Natural killer cell (primary cell): ENCODE data around the gene FPR2. TPM values are rescaled to one million over a fixed set of nuclear protein-coding genes. Genes with fewer than 3 reads are reported as not detected.

Experiments used
- ATAC-seq, 3 donors: fragments of 150-1000 bp in 2 of 3; fragments of 200-7000 bp in 1 of 3; cut with Tn5 transposase; 1 replicate in 1 of 3; 2 replicates in 2 of 3; pipeline ENCODE4 v1.10.0; 2021; ENCODE audit warnings: mild to moderate bottlenecking in 2 of 3, moderate library complexity in 2 of 3
- DNase-seq, 2 donors: peaks; one replicate each; pipeline versions ENCODE4 v3.0.0 to v3.0.0-alpha.2; 2013 to 2021; ENCODE audit warnings: mixed read lengths in 1 of 2
- H3K27ac ChIP-seq: one replicate; pipeline ENCODE4 v1.5.1; 2013; ENCODE audit warnings: mild to moderate bottlenecking, low read length
- H3K27me3 ChIP-seq: one replicate; pipeline ENCODE4 v1.6.1; 2013; ENCODE audit warnings: low read length; ENCODE audit not compliant: control insufficient read depth, insufficient read depth
- H3K36me3 ChIP-seq: one replicate; pipeline ENCODE4 v1.6.1; 2013; ENCODE audit warnings: low read length; ENCODE audit not compliant: control insufficient read depth, insufficient read depth
- H3K4me1 ChIP-seq: one replicate; pipeline ENCODE4 v1.6.1; 2013; ENCODE audit warnings: low read length; ENCODE audit not compliant: control insufficient read depth, insufficient read depth
- H3K4me3 ChIP-seq: one replicate; pipeline ENCODE4 v1.5.1; 2013; ENCODE audit warnings: low read length
- H3K9me3 ChIP-seq: one replicate; pipeline ENCODE4 v1.6.1; 2013; ENCODE audit warnings: low read length; ENCODE audit not compliant: control insufficient read depth, insufficient read depth
- H3K27ac Mint-ChIP-seq, 2 donors: one replicate each; pipeline ENCODE4 v1.8.0; 2022; ENCODE audit warnings: mild to moderate bottlenecking in 2 of 2, mixed read lengths in 2 of 2, moderate library complexity in 1 of 2
- H3K27me3 Mint-ChIP-seq, 2 donors: one replicate each; pipeline ENCODE4 v1.8.0; 2022; ENCODE audit warnings: low read depth in 2 of 2, mixed read lengths in 2 of 2
- H3K36me3 Mint-ChIP-seq: one replicate; pipeline ENCODE4 v1.8.0; 2022; ENCODE audit warnings: mixed read lengths
- H3K4me1 Mint-ChIP-seq, 2 donors: one replicate each; pipeline ENCODE4 v1.8.0; 2022; ENCODE audit warnings: mixed read lengths in 2 of 2
- H3K4me3 Mint-ChIP-seq: one replicate; pipeline ENCODE4 v1.8.0; 2022; ENCODE audit warnings: mild to moderate bottlenecking, moderate library complexity, mixed read lengths
- H3K9me3 Mint-ChIP-seq, 2 donors: one replicate each; pipeline ENCODE4 v1.8.0; 2022; ENCODE audit warnings: mixed read lengths in 2 of 2
- WGBS: methylation state at CpG from one replicate; pipeline ENCODE4 v1.1.7; 2013; ENCODE audit warnings: missing lambda C conversion rate; ENCODE audit not compliant: insufficient coverage; 5-methylcytosine and 5-hydroxymethylcytosine counted together
- intact Hi-C: fragments of 100-400 bp; cut with micrococcal nuclease; formaldehyde crosslinking; loops from one replicate; pipeline ENCODE4 v1.14.2; 2022
- total RNA-seq, 4 donors: library from RNA; stranded (reverse); fragments of 120-200 nt in 1 of 4; gene quantifications; one replicate each; pipeline versions ENCODE4 v1.2.3 to v1.2.4, GENCODE V29; 2013 to 2022
- TF ChIP-seq, protein P1 (sequence below): fragments of 200-600 bp; IDR thresholded peaks from one replicate; pipeline ENCODE4 v1.8.0; 2022; ENCODE audit warnings: antibody characterized with exemption

Gene FPR2
- total RNA-seq, 3 donors from 2014 or later (not counting 1 experiment from before 2014, with no cell fraction given), result 0.28 to 2.1 (median 0.59) TPM

DNA sequence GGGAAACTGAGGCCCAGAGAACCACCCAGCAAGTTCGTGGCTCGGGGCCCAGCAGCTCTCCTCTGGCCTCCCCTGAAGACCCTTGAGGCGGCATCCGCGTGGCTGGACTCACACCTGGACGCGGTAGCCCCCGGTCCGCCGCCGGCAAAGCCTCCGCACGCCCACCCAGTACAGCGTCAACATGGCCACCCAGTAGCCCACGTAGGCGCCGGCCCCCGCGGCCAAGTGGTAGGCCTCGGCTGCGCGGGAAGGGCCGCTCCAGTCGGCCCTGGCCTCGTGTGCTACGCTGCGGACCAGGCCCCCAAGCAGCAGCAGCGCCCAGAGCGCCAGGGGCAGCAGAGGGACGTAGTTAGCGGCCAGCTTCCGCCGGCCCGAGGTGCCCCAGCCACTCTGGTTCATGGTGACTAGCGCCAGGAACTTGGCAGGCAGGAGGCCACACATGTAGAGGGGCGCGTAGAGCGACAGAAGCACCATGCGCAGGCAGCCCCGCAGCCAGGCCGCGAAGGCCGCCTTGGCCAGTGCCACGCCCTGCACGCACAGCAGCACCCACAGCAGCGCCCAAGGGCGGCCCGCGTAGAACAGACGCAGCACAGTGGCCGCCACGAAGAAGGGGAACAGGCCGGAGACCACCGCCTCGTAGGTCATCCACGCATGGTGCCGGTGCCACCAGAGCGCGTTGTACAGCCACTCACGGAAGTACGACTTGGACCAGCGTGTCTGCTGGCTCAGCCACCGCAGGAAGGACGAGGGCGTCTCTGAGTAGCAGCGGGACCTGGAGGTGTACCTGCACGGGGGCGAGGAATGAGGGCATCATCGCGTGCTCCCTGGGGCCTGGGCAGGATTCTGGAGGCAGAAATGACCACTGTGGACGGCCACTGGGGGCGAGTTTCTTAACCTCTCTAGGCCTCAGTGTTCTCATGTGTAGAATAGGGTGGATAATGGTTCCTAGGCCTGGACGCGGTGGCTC is 47.4 kb upstream of the FPR2 start:
- DNase-seq, result no peak
- no peaks in the 10 kb centered on the region for H3K9me3 ChIP-seq
- Mint-ChIP-seq H3K27me3 (peaks cover 16 to 33% of the 10 kb centered on the region in 2 donors), H3K36me3 (no peaks in the 10 kb centered on the region), H3K9me3 (peaks cover 0 to 6% of the 10 kb centered on the region in 2 donors), H3K4me3 (no peak overlapping the region), H3K4me1 (peaks cover 0 to under 1% of the 10 kb centered on the region in 2 donors), H3K27ac (no peak overlapping the region)
- no peak for ATAC-seq
- H3K27me3 ChIP-seq, result no peaks in the 10 kb centered on the region
- H3K4me3 ChIP-seq, result no peak overlapping the region
- TF ChIP-seq, protein P1, sequence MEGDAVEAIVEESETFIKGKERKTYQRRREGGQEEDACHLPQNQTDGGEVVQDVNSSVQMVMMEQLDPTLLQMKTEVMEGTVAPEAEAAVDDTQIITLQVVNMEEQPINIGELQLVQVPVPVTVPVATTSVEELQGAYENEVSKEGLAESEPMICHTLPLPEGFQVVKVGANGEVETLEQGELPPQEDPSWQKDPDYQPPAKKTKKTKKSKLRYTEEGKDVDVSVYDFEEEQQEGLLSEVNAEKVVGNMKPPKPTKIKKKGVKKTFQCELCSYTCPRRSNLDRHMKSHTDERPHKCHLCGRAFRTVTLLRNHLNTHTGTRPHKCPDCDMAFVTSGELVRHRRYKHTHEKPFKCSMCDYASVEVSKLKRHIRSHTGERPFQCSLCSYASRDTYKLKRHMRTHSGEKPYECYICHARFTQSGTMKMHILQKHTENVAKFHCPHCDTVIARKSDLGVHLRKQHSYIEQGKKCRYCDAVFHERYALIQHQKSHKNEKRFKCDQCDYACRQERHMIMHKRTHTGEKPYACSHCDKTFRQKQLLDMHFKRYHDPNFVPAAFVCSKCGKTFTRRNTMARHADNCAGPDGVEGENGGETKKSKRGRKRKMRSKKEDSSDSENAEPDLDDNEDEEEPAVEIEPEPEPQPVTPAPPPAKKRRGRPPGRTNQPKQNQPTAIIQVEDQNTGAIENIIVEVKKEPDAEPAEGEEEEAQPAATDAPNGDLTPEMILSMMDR, result no peak
- H3K27ac ChIP-seq, result no peak overlapping the region
- intact Hi-C loops, result no loop called here
- no peaks in the 10 kb centered on the region for H3K36me3 ChIP-seq
- 95% methylated on average over 72 of the region's 74 CpGs for WGBS
- H3K4me1 ChIP-seq, result no peaks in the 10 kb centered on the region

DNA sequence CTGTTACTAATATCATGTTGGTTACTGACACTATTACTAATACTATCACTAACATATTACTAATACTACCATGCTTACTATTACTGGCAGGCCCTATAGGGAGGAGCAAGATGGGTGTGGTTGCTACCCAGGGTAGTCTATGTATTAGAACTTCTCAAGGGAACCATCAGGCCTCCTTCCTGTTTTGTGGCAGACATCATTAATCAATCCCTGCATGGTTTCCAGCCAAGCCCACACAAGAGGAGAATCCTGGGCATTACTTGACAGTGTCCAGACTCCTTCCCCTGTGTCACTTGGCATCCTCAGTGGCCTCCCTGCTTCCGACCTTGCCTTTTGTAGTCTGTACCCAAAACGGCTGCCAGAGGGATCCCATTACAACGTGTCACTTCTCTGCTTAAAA is 46.1 kb upstream of the FPR2 start:
- peaks cover 21 to 34% of the 10 kb centered on the region in 2 donors for H3K27me3 Mint-ChIP-seq
- ATAC-seq (no peak), DNase-seq (no peak)
- Histone ChIP-seq H3K4me3 (no peak overlapping the region), H3K36me3 (no peaks in the 10 kb centered on the region), H3K4me1 (no peaks in the 10 kb centered on the region), H3K27ac (no peak overlapping the region), H3K9me3 (no peaks in the 10 kb centered on the region), H3K27me3 (peaks cover 3% of the 10 kb centered on the region)
- H3K27ac Mint-ChIP-seq, result no peak overlapping the region
- no peaks in the 10 kb centered on the region for H3K36me3 Mint-ChIP-seq
- peaks cover 0 to 7% of the 10 kb centered on the region in 2 donors for H3K4me1 Mint-ChIP-seq
- WGBS, result 92% methylated on average over 3 of the region's 3 CpGs
- intact Hi-C loops, result no loop called here
- peaks cover 0 to 6% of the 10 kb centered on the region in 2 donors for H3K9me3 Mint-ChIP-seq
- no peak overlapping the region for H3K4me3 Mint-ChIP-seq
- TF ChIP-seq, protein P1, result no peak

DNA sequence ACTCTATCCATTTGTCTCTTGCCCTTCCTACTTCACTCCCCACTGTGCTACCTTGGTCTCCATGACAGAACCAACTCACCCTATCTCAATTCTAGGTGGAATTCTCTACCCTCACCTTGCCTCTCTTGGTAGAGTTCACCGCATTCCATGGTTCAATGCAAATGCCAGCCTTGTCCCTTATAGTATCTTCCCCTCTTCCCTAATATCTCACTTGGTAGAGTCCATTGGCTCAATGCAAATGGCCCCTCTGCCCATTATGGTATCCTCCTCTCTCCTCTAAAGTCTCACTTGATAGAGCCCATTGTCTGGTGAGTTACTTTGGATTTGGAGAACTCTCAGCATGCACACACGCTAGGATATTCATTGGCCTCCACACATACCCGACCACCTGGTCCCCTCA is 45.1 kb upstream of the FPR2 start:
- H3K4me1 ChIP-seq, result no peaks in the 10 kb centered on the region

More for the DNA sequence above, 45.1 kb upstream of the FPR2 start:
- H3K27ac Mint-ChIP-seq, result no peak overlapping the region
- no peak overlapping the region for H3K4me3 Mint-ChIP-seq
- H3K27me3 Mint-ChIP-seq, result peaks cover 17 to 35% of the 10 kb centered on the region in 2 donors
- no peak for ATAC-seq
- no peak for DNase-seq
- H3K36me3 Mint-ChIP-seq, result no peaks in the 10 kb centered on the region
- Histone ChIP-seq H3K4me3 (no peak overlapping the region), H3K36me3 (no peaks in the 10 kb centered on the region), H3K27ac (no peak overlapping the region), H3K9me3 (no peaks in the 10 kb centered on the region), H3K27me3 (peaks cover 5% of the 10 kb centered on the region)
- peaks cover 0 to 6% of the 10 kb centered on the region in 2 donors for H3K9me3 Mint-ChIP-seq
- H3K4me1 Mint-ChIP-seq, result peaks cover 0 to 10% of the 10 kb centered on the region in 2 donors
- 95% methylated on average over 3 of the region's 3 CpGs for WGBS
- TF ChIP-seq, protein P1, result no peak
- intact Hi-C loops, result no loop called here
